Astrocyte (in vitro differentiated cells and primary cell): ENCODE data around the gene DCP2.

Source experiments
- CTCF ChIP-seq: IDR thresholded peaks from 2 replicates; pipeline ENCODE4 v1.5.1; 2011; ENCODE audit warnings: low read depth, mild to moderate bottlenecking, inconsistent platforms, low read length, moderate library complexity; ENCODE audit not compliant: insufficient read depth
- EZH2 ChIP-seq: IDR thresholded peaks from 2 replicates; pipeline ENCODE4 v1.6.1; 2012; ENCODE audit warnings: mild to moderate bottlenecking, low read length, inconsistent platforms; ENCODE audit not compliant: insufficient read depth

GRCh38 chr5:113031104-113031503 lies 54.5 kb downstream of the DCP2 start:
- TF ChIP-seq CTCF (no peak), EZH2 (no peak)
